GM18498 (cell line): ENCODE results near the gene HOXA3.

Experiments used
- ATAC-seq: cut with Tn5 transposase; IDR thresholded peaks from one replicate; pipeline ENCODE4 v1.9.1; 2021; ENCODE audit warnings: mild to moderate bottlenecking, moderate library complexity; ENCODE audit not compliant: unreplicated experiment

HOXA3 gene

GRCh38 chr7:27157702-27158431, 5.5 kb upstream of the HOXA3 start:
- no peak for ATAC-seq

DNA sequence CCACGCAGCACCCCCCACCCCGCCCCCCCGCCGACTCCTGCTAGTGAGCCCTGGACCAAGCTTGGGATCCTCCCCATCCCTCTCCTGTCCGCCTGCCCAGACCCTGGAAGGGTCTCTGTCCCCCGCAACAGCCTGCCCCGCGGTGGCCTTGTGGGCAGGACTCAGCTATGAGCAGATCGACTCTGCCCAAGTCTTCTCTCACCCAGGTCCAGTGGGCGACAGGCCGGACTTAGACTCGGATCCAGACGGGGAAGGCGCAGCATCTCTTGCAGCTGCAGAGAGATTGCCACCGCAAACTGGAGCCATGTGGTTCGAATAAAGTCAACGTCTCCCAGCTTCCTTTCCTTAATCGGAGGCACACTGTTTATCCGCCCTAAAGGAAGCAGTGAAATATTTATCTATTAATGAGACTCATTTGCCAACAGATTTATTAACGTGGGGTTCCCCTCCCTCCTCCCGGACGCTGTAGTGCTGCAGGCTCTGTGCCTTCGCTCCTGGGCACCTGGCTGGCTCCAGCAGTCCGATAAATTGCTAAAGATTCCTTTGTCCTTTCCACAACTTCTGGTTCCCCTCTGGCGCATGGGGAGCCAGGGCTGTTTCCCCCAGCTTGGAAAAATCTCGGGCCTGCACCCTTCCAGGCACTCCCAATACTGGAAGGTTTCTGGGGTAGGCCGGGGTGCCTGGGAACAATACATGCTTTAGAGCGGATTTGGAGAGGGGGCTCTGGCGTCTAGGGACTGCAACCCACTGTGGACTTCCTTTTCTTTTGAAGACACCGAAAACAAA, 4.7 kb upstream of the HOXA3 start:
- no peak for ATAC-seq

DNA sequence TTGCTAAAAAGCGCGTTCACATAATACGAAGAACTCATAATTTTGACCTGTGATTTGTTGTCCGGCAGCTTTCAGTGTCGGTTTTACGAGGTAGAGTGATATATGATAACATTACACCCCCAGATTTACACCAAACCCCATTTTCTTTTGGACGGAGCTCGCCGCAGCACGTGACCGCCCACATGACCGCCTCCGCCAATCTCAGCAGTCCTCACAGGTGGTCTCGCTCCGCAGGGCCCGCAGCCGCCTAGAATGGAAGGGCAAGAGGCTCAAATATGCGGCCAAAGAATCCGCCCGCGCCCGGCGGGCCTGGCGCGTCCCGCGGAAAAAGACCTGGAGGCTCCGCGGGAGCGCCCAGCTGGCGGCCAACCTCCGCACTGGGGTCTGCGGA, 4.1 kb upstream of the HOXA3 start, which contains the start of gene HOXA7:
Gene HOXA7 (minus strand): TSS at position 168 of the 391 bp plus-strand sequence. CDS start 130 bp downstream, at position 38.
- ATAC-seq, result no peak

DNA sequence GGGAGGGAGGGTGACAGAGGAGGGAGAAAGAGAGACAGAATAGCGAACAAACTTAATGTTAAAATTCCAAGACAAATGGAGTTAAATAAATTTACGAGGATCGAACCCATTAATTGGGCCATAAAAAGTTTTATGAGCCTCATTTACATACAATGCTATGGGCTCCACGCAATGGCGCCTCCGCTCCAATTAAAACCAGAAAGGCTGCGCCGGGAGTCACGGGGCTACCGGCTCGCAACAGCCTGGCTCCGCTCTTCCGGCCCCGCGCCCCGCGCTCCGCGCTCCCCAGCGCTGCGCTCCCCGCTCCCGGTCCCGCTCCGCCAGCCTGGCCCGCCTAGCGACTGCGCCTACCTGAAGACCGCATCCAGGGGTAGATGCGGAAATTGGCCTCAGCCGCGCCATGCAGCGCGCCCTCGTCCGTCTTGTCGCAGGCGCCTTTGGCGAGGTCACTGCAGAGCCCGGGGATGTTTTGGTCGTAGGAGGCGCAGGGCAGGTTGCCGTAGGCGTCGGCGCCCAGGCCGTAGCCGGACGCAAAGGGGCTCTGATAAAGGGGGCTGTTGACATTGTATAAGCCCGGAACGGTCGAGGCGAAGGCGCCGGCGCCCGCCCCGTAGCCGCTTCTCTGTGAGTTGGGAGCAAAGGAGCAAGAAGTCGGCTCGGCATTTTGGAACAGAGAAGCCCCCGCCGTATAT, 3.6 kb upstream of the HOXA3 start:
- ATAC-seq, result no peak

- ATAC-seq, result no peak
These were observed 2.8 kb upstream of the HOXA3 start for GRCh38 chr7:27154901-27155815.

- no peak for ATAC-seq
These were observed 2.0 kb upstream of the HOXA3 start for GRCh38 chr7:27154369-27154768.

DNA sequence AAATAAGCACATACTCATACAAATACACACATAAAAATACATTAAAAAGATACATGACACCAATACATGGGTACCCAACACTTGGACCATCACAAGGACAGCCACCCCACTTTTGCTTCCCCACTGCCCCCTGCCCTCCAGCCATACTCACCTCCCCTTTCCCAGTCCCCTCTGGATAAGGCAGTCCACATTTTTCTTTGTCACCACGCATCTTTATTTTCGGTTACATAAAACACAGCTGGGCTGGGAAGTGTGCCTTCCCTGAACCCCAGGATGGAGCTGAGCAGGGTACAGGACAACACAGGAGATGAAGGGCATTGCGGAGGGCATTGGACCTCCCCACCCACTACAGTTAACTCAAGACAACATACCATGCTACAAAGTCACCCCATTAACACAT, 1.1 kb upstream of the HOXA3 start:
- ATAC-seq, result no peak

GRCh38 chr7:27152816-27153442, 546 bp upstream of the HOXA3 start:
- ATAC-seq, result no peak

DNA sequence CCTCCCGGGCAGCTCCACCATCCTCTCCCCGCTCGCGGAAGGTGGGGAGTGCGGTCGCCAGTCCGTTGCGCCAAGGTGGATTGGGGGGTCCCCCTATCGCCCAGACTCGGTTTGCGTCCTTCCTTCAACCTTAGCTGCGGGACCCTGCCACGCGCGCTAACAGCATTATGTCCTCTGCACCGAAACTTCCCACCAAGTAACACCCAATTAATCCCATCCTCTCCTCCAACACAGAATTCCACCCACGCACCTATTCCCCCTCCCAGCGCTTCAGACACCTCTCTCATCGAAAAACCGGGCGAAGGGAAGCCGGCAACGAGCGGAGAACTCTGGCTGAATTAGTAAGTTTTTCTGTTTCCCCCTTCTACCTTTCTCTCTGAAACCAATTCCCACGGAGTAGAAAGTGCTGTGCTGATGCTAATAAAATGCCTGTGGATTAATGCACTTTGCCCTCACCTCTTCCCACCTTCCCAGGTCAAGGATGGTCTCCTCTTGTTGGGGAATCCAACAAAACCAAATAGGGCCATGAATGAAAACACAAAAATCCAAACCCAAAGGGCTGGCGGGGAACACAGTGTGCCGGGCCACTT, 947 bp downstream of the HOXA3 start:
- ATAC-seq, result no peak

- peak; percentile 90 for ATAC-seq
These were observed 1.6 kb downstream of the HOXA3 start for GRCh38 chr7:27150568-27151340.

DNA sequence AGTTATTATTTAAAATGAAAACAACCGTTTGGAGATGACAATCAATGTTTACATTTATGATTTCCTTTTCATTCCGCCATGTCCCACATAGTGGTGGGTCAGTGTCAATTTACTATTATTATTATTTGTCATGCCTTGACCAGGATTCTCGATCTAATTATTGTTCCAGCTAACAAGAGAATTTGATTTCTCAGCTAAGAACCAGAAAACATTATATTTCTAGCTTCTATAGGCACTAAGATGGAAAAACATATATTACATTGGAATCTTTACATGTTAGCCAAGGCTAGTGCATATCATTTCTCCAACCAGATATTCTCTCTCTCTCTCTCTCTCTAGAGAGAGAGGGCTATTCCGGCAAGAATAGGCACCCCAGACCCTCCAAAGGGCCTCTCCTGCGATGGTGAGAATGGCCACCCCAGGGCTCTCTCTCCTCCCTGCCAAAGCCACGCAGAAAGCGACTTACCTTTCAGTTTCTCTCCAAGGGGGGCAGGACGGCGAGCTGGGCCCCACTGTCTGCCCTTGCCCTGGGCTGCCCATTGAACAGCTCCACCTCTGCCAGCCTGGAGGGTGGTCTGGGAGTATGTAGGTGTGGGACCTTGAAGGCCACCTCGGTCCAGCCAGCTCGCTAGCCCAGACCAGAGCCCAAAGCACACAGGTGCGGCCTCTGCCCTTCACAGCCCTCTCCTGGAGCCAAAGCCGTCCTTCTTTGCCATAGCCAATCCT, 2.4 kb downstream of the HOXA3 start:
- no peak for ATAC-seq

GRCh38 chr7:27148756-27149641, 3.4 kb downstream of the HOXA3 start:
- no peak for ATAC-seq

DNA sequence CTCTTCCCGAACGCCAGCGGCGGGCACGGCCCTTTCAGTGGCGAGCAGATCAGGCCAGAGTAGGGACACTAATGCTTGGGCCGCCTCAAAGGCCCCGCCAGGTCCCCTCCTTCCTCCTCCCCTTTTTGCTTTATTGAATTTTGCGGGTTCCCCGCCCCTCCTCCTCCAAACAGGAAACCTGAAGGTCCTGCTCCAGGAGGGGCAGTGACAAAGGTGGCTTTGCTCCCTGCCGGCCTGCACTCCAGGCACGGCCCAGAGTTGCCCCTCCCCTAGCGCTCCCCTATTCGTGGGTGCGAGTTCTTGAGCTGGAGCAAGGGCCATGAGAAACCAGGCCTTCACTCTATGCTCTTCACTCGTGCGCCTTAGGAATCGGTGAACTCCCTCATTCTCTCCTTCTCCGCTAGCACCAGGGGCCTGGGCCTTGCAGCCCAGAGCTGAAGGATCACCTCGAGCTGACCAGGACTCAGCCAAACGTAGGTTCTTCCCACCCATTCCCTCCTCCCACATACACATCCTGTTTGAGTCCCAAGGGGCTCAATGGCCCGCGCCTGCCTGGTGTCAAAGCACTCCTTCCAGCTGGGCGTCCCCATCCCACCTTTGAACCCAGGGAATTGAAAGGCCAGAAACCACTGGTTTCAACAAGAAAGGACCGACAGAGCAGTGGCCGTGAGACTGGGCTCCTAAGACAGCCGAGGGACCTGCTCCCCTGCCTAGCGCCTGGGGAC, 4.2 kb downstream of the HOXA3 start:
- ATAC-seq, result no peak

GRCh38 chr7:27147199-27148030, 5.0 kb downstream of the HOXA3 start, which contains the start of gene HOXA6:
Gene HOXA6, minus strand, starts transcription at chr7:27147774. Its CDS starts 25 bp downstream, at chr7:27147749.
- ATAC-seq, result no peak

DNA sequence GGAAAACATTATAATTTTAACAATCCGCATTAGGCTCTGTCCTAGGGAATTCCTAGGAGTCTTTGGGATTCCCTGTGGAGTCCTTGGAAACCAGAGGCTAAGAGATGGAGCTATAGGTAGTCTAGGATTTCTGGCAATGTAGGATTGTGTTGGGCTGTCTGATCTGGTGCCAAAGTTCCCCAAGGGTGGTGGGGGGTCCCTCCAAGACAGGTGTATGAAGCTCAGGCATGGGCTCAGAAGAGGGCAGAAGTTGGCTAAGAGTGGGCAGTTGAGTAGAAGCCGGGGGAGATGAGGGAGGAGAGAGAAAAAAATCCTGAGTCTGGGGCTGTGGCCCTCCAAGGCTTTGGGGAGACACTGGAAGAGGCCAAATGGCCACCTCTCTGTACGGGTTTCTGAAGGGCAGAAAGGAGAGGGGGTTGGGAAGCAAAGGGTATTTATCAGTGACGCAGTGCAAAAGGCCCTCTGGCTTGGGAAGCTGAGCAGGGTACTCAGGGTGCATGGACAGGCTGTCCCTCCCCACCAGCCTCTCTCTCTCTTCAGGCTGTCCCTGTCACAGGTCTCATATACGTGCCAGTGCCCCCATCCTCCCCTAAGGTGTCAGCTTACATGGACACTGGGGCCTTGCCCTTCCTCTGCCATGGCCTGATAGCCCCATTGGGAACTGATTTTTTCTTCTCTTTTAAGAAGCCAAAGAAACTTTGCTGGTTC, 5.7 kb downstream of the HOXA3 start:
- ATAC-seq, result no peak
